ENCODE measurements around the gene PUS10. TPM values are rescaled to one million over a fixed set of nuclear protein-coding genes. Genes with fewer than 3 reads are reported as not detected.

PUS10 gene, protein sequence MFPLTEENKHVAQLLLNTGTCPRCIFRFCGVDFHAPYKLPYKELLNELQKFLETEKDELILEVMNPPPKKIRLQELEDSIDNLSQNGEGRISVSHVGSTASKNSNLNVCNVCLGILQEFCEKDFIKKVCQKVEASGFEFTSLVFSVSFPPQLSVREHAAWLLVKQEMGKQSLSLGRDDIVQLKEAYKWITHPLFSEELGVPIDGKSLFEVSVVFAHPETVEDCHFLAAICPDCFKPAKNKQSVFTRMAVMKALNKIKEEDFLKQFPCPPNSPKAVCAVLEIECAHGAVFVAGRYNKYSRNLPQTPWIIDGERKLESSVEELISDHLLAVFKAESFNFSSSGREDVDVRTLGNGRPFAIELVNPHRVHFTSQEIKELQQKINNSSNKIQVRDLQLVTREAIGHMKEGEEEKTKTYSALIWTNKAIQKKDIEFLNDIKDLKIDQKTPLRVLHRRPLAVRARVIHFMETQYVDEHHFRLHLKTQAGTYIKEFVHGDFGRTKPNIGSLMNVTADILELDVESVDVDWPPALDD
- total RNA-seq (2013) = 5.3 TPM
- polyA plus RNA-seq (1 to 10 TPM; 2.0 to 3.0 (median 2.8) TPM), polyA minus RNA-seq (1.4 and 2.2 TPM in 2 replicates), total RNA-seq (1.4 to 17.1 (median 8.9) reads per million in 11 experiments)

GRCh38 chr2:61017556-61018317 lies at the start of gene PUS10, which contains the start of gene PEX13:
TSS of gene PUS10 (minus strand) at chr2:61018255. CDS start at chr2:61011890, 6,365 bp downstream.
TSS of gene PEX13 (plus strand) at chr2:61017720. CDS start at chr2:61017760, 40 bp downstream.
- Histone ChIP-seq H3K36me3 (replicated peaks in 1 of 2; ENCODE audit: control insufficient read depth in 1 of 2, insufficient read depth in 2 of 2, low read length in 2 of 2) (peaks cover 5 to 17% of the 10 kb centered on the region in 2 donors), H3K4me1 (ENCODE audit: control insufficient read depth in 1 of 2, insufficient read depth in 2 of 2, low read length in 2 of 2) (peaks cover 36 to 47% of the 10 kb centered on the region in 2 donors), H3K79me2 (ENCODE audit: insufficient read depth, low read length) (peaks cover 80% of the 10 kb centered on the region), H3K9ac (ENCODE audit: insufficient read depth, low read length, poor library complexity, severe bottlenecking) (peak within 1 kb of the TSS; percentile 86), H3K4me3 (replicated peaks in 1 of 3; ENCODE audit: low read depth in 2 of 3, low read length in 3 of 3) (peak within 1 kb of the TSS; percentile 75 to 97 (median 89)), H3K27ac (ENCODE audit: low read depth in 1 of 2, low read length in 2 of 2) (peak within 1 kb of the TSS; percentile 57 to 88), H4K20me1 (ENCODE audit: insufficient read depth, low read length) (peaks cover 18% of the 10 kb centered on the region), H2AFZ (ENCODE audit: insufficient read depth, low read depth, low read length, poor library complexity, severe bottlenecking) (peak within 1 kb of the TSS; percentile 87), H3K9me3 (replicated peaks in 1 of 2; ENCODE audit: control insufficient read depth in 1 of 2, insufficient read depth in 1 of 2, low read length in 2 of 2) (peaks cover 0 to 4% of the 10 kb centered on the region in 2 donors), H3K4me2 (replicated peaks; ENCODE audit: extremely low read depth, low read length, poor library complexity, severe bottlenecking) (peak within 1 kb of the TSS; percentile 89), H3K27me3 (ENCODE audit: control insufficient read depth in 2 of 2, insufficient read depth in 2 of 2, low read length in 2 of 2) (no peaks in the 10 kb centered on the region)
- peak in 2 of 3 donors; percentile 9 to 53 for DNase-seq
- H3K4me1 Mint-ChIP-seq = peaks cover 50% of the 10 kb centered on the region
- H3K9me3 Mint-ChIP-seq = peaks cover 0 to 4% (median 3%) of the 10 kb centered on the region in 7 donors
- H3K4me3 Mint-ChIP-seq = peak within 1 kb of the TSS; percentile 99
- H3K27me3 Mint-ChIP-seq (ENCODE audit: low read depth in 3 of 3) = no peaks in the 10 kb centered on the region
- peaks cover 15 to 20% of the 10 kb centered on the region in 2 donors for H3K36me3 Mint-ChIP-seq
- no peak for TF ChIP-seq CTCF (IDR thresholded peaks at IDR 0.05)
- intact Hi-C loops (cut with micrococcal nuclease) = loop anchor here in 1 of 2 donors (5.0 kb wide), 1 partner anchor 50 kb away; the partner anchor contains the start of gene SANBR
- 0% methylated on average over 18 of the region's 39 CpGs for WGBS (ENCODE audit: insufficient coverage)
- peak within 1 kb of the TSS; percentile 88 to 97 (median 93) for H3K27ac Mint-ChIP-seq

Data from CD14-positive monocyte (primary cell).